ENCODE results near the gene MRPS27.

Gene MRPS27

DNA sequence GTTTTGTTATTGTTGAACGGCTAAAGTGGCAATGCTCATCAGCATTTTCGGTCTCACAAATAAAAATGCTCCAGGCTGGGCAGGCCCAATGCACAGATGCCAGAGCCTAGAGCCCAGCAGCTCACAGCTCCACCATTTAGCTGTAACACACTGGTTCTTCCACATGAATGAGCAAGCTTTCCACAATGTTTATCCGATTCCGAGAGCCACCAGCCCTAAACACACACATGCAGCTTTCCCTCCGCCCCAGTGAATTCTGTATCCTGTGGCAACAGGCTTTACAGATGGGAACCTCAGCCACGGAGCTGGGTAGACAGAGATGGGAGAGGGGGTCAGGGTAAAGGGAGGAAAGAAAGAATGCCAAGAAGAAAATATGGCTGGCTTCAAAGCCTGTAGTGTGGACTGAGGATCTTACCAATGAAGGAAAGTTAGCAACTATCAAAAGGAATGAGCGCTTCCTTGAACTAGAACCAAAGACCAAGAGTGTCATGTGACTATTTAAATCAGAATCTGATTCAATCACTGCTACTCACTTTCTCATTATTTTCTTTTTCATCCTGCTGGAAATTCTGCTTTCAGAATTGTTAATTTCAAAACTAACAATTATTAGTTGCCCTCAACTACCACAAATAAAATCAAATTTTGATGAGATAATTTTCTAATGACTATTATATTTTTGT is 77.1 kb downstream of the MRPS27 start:
- no CpG with 5 or more reads among the region's 7 CpGs for WGBS, 2 donors (ENCODE audit: extremely low coverage in 2 of 2, insufficient read length in 2 of 2, insufficient replicate concordance in 1 of 2)
- peak; percentile 45 for DNase-seq (ENCODE audit: low spot score)
- Histone ChIP-seq H3K14ac (ENCODE audit: low read length) (no peak overlapping the region), H3K4ac (ENCODE audit: low read length) (no peak overlapping the region), H2AFZ (ENCODE audit: low read length) (peak overlapping the region; percentile 75), H3K4me2 (ENCODE audit: insufficient read depth, low read length, poor library complexity, severe bottlenecking) (no peak overlapping the region), H3K36me3 (replicated peaks in 1 of 2; ENCODE audit: control insufficient read depth in 2 of 2, insufficient read depth in 2 of 2, low read length in 2 of 2) (peaks cover 0 to under 1% of the 10 kb centered on the region in 2 donors), H3K27ac (replicated peaks; ENCODE audit: low read length) (peak overlapping the region; percentile 30), H2BK15ac (ENCODE audit: low read length) (no peak overlapping the region), H3K9me3 (replicated peaks in 1 of 2; ENCODE audit: control insufficient read depth in 2 of 2, insufficient read depth in 1 of 2, low read depth in 1 of 2, low read length in 2 of 2) (no peaks in the 10 kb centered on the region), H4K8ac (ENCODE audit: low read depth, low read length) (no peak overlapping the region), H3K79me1 (ENCODE audit: low read depth, low read length) (no peaks in the 10 kb centered on the region), H3K18ac (ENCODE audit: low read length) (no peak overlapping the region), H4K91ac (ENCODE audit: low read depth, low read length, poor library complexity) (no peak overlapping the region), H3K4me3 (ENCODE audit: low read length in 2 of 2) (no peak overlapping the region), H2BK5ac (ENCODE audit: low read length) (no peak overlapping the region), H3K27me3 (ENCODE audit: control insufficient read depth in 3 of 3, insufficient read depth in 3 of 3, low read depth in 1 of 3, low read length in 3 of 3) (no peaks in the 10 kb centered on the region), H3K4me1 (ENCODE audit: control insufficient read depth in 2 of 2, insufficient read depth in 1 of 2, low read depth in 1 of 2, low read length in 2 of 2) (peaks cover 24 to 41% of the 10 kb centered on the region in 2 donors), H2BK120ac (ENCODE audit: low read depth, low read length) (no peak overlapping the region), H3K23ac (ENCODE audit: low read depth, low read length, poor library complexity) (no peak overlapping the region), H2AK5ac (ENCODE audit: low read depth, low read length) (no peak overlapping the region), H3K9ac (ENCODE audit: low read depth, low read length, poor library complexity) (no peak overlapping the region), H2BK12ac (ENCODE audit: low read length) (no peak overlapping the region)

DNA sequence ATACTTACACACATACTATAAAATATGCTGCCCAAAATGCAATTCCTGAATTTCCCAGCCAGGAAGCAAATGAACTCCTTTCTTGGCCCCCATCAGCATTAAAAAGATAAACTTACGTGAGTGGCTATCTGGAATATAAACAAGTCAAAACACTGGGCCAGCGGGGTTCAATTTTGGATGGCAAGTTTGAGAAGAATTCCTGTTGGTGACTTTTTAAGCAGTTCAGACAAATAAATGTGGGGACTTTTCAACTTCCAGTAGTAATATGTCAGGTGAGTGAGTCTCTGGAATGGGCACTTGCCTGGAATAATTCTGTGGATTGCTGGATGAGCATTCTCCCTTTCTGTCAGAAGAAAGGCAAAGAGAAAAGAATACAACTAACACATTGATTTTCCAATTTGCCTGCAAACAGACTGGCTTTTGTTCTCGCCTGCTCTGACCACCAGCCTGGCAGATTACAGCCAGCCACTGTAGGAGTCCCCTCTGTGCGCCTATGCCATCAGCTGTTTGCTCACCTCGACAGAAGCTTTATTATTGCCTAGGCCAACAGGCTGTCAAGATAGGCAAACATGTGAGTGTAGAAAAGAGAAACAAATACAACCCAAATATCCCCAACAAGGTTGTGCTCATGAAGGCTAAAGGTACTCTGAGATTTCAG is 78.6 kb downstream of the MRPS27 start:
- no peak overlapping the region for H3K9ac ChIP-seq (ENCODE audit: low read depth, low read length, poor library complexity)
- H2AFZ ChIP-seq (ENCODE audit: low read length): no peak overlapping the region
- WGBS, 2 donors (ENCODE audit: extremely low coverage in 2 of 2, insufficient read length in 2 of 2, insufficient replicate concordance in 1 of 2): no CpG with 5 or more reads among the region's 5 CpGs
- no peak overlapping the region for H2BK5ac ChIP-seq (ENCODE audit: low read length)
- no peaks in the 10 kb centered on the region for H3K9me3 ChIP-seq (replicated peaks in 1 of 2; ENCODE audit: control insufficient read depth in 2 of 2, insufficient read depth in 1 of 2, low read depth in 1 of 2, low read length in 2 of 2)
- H2BK15ac ChIP-seq (ENCODE audit: low read length): no peak overlapping the region
- H3K4me1 ChIP-seq (ENCODE audit: control insufficient read depth in 2 of 2, insufficient read depth in 1 of 2, low read depth in 1 of 2, low read length in 2 of 2): peaks cover 24 to 39% of the 10 kb centered on the region in 2 donors
- no peaks in the 10 kb centered on the region for H3K27me3 ChIP-seq (ENCODE audit: control insufficient read depth in 3 of 3, insufficient read depth in 3 of 3, low read depth in 1 of 3, low read length in 3 of 3)
- H3K36me3 ChIP-seq (replicated peaks in 1 of 2; ENCODE audit: control insufficient read depth in 2 of 2, insufficient read depth in 2 of 2, low read length in 2 of 2): peaks cover 4 to 15% of the 10 kb centered on the region in 2 donors
- H3K4me2 ChIP-seq (ENCODE audit: insufficient read depth, low read length, poor library complexity, severe bottlenecking): no peak overlapping the region
- H2BK12ac ChIP-seq (ENCODE audit: low read length): no peak overlapping the region
- no peak overlapping the region for H3K4ac ChIP-seq (ENCODE audit: low read length)
- H4K91ac ChIP-seq (ENCODE audit: low read depth, low read length, poor library complexity): no peak overlapping the region
- H3K79me1 ChIP-seq (ENCODE audit: low read depth, low read length): no peaks in the 10 kb centered on the region
- no peak overlapping the region for H3K4me3 ChIP-seq (ENCODE audit: low read length in 2 of 2)
- no peak overlapping the region for H3K23ac ChIP-seq (ENCODE audit: low read depth, low read length, poor library complexity)
- no peak overlapping the region for H3K14ac ChIP-seq (ENCODE audit: low read length)
- no peak overlapping the region for H2BK120ac ChIP-seq (ENCODE audit: low read depth, low read length)
- H3K18ac ChIP-seq (ENCODE audit: low read length): no peak overlapping the region
- no peak overlapping the region for H4K8ac ChIP-seq (ENCODE audit: low read depth, low read length)
- DNase-seq (ENCODE audit: low spot score): no peak
- peak overlapping the region; percentile 15 for H3K27ac ChIP-seq (replicated peaks; ENCODE audit: low read length)
- no peak overlapping the region for H2AK5ac ChIP-seq (ENCODE audit: low read depth, low read length)

DNA sequence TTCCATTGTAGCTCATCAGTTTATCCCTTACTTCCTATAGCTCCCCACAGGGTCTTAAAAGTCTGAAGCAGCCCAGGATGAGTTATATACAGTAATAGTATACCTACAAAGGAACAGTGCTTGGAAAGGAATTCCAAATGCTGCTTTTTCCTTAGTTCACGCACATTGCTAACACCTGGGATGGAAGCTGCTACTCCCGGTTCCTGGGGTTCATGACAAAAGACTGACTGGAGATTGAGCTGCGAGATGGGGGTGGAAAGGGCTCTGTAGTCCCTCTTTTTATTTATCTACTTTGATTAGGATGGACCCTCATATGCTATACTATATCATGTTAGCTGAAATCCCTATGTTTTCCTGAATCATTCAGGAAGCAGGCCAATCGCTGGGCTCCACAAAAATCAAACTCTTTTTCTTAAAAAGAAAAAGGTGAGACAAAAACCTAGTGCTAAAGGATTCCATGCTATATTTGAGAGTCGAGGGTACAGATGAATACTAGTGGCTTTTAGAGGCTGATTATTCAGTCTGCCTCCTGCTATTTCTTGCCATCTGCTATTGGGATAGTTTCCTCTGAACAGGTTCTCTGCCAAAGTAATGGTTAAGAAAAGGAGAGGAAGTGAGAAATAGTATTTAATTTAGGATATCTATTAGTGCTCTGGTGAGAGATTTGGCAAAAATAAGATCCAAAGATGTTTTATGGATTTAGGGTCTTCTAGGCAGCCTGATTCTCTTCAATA is 81.2 kb downstream of the MRPS27 start:
- Histone ChIP-seq H3K27me3 (ENCODE audit: control insufficient read depth in 3 of 3, insufficient read depth in 3 of 3, low read depth in 1 of 3, low read length in 3 of 3) (no peaks in the 10 kb centered on the region), H3K9me3 (replicated peaks in 1 of 2; ENCODE audit: control insufficient read depth in 2 of 2, insufficient read depth in 1 of 2, low read depth in 1 of 2, low read length in 2 of 2) (no peaks in the 10 kb centered on the region), H3K18ac (ENCODE audit: low read length) (no peak overlapping the region), H2BK120ac (ENCODE audit: low read depth, low read length) (no peak overlapping the region), H3K36me3 (replicated peaks in 1 of 2; ENCODE audit: control insufficient read depth in 2 of 2, insufficient read depth in 2 of 2, low read length in 2 of 2) (peaks cover 4 to 30% of the 10 kb centered on the region in 2 donors), H2BK15ac (ENCODE audit: low read length) (no peak overlapping the region), H3K4ac (ENCODE audit: low read length) (no peak overlapping the region), H2AFZ (ENCODE audit: low read length) (no peak overlapping the region), H4K91ac (ENCODE audit: low read depth, low read length, poor library complexity) (no peak overlapping the region), H3K14ac (ENCODE audit: low read length) (no peak overlapping the region), H3K4me1 (ENCODE audit: control insufficient read depth in 2 of 2, insufficient read depth in 1 of 2, low read depth in 1 of 2, low read length in 2 of 2) (peaks cover 16 to 21% of the 10 kb centered on the region in 2 donors), H3K23ac (ENCODE audit: low read depth, low read length, poor library complexity) (no peak overlapping the region), H4K8ac (ENCODE audit: low read depth, low read length) (no peak overlapping the region), H2BK5ac (ENCODE audit: low read length) (no peak overlapping the region), H2BK12ac (ENCODE audit: low read length) (no peak overlapping the region), H3K27ac (replicated peaks; ENCODE audit: low read length) (no peak overlapping the region), H3K9ac (ENCODE audit: low read depth, low read length, poor library complexity) (no peak overlapping the region), H3K4me2 (ENCODE audit: insufficient read depth, low read length, poor library complexity, severe bottlenecking) (no peak overlapping the region), H3K4me3 (ENCODE audit: low read length in 2 of 2) (no peak overlapping the region), H3K79me1 (ENCODE audit: low read depth, low read length) (no peaks in the 10 kb centered on the region), H2AK5ac (ENCODE audit: low read depth, low read length) (no peak overlapping the region)
- no peak for DNase-seq (ENCODE audit: low spot score)
- no CpG with 5 or more reads among the region's 5 CpGs for WGBS, 2 donors (ENCODE audit: extremely low coverage in 2 of 2, insufficient read length in 2 of 2, insufficient replicate concordance in 1 of 2)

DNA sequence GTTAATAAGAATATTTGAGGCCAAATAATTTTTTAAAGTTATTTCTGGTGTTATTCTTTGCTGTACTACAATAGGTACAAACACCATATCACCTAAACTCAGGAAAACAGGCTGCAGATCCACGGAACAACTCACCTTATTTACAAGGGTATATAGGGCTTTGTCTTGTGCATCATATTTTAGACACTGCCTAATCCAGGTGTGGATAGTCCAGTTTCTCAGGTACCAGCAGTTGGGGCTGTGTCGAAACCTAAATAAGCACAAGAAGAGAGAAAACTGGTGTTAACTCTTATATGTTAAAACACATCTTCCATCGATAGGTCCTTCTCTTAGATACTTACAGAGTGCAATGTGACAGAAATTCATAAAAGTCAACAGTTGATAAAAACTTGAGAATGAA is 82.2 kb downstream of the MRPS27 start:
- Histone ChIP-seq H3K27me3 (ENCODE audit: control insufficient read depth in 3 of 3, insufficient read depth in 3 of 3, low read depth in 1 of 3, low read length in 3 of 3) (no peaks in the 10 kb centered on the region), H3K4me3 (ENCODE audit: low read length in 2 of 2) (no peak overlapping the region), H3K4ac (ENCODE audit: low read length) (no peak overlapping the region), H2BK5ac (ENCODE audit: low read length) (no peak overlapping the region), H3K9me3 (replicated peaks in 1 of 2; ENCODE audit: control insufficient read depth in 2 of 2, insufficient read depth in 1 of 2, low read depth in 1 of 2, low read length in 2 of 2) (no peaks in the 10 kb centered on the region), H3K9ac (ENCODE audit: low read depth, low read length, poor library complexity) (no peak overlapping the region), H4K8ac (ENCODE audit: low read depth, low read length) (no peak overlapping the region), H3K79me1 (ENCODE audit: low read depth, low read length) (no peaks in the 10 kb centered on the region), H3K4me2 (ENCODE audit: insufficient read depth, low read length, poor library complexity, severe bottlenecking) (no peak overlapping the region), H2BK15ac (ENCODE audit: low read length) (no peak overlapping the region), H3K14ac (ENCODE audit: low read length) (no peak overlapping the region), H3K18ac (ENCODE audit: low read length) (no peak overlapping the region), H2AFZ (ENCODE audit: low read length) (no peak overlapping the region), H4K91ac (ENCODE audit: low read depth, low read length, poor library complexity) (no peak overlapping the region), H3K23ac (ENCODE audit: low read depth, low read length, poor library complexity) (no peak overlapping the region), H2BK120ac (ENCODE audit: low read depth, low read length) (no peak overlapping the region), H3K36me3 (replicated peaks in 1 of 2; ENCODE audit: control insufficient read depth in 2 of 2, insufficient read depth in 2 of 2, low read length in 2 of 2) (peaks cover 4 to 34% of the 10 kb centered on the region in 2 donors), H2AK5ac (ENCODE audit: low read depth, low read length) (no peak overlapping the region), H2BK12ac (ENCODE audit: low read length) (no peak overlapping the region), H3K4me1 (ENCODE audit: control insufficient read depth in 2 of 2, insufficient read depth in 1 of 2, low read depth in 1 of 2, low read length in 2 of 2) (peaks cover 14% of the 10 kb centered on the region in 2 donors), H3K27ac (replicated peaks; ENCODE audit: low read length) (no peak overlapping the region)
- no peak for DNase-seq (ENCODE audit: low spot score)
- no CpG with 5 or more reads among the region's 3 CpGs for WGBS, 2 donors (ENCODE audit: extremely low coverage in 2 of 2, insufficient read length in 2 of 2, insufficient replicate concordance in 1 of 2)
